Inferior parietal cortex (tissue), 1 donor: Measurements from ENCODE around the gene CNTN1.

Experiments
- DNase-seq: peaks from one replicate; pipeline ENCODE4 v3.0.0-alpha.2; 2016; ENCODE audit errors: extremely low spot score

CNTN1 gene

DNA sequence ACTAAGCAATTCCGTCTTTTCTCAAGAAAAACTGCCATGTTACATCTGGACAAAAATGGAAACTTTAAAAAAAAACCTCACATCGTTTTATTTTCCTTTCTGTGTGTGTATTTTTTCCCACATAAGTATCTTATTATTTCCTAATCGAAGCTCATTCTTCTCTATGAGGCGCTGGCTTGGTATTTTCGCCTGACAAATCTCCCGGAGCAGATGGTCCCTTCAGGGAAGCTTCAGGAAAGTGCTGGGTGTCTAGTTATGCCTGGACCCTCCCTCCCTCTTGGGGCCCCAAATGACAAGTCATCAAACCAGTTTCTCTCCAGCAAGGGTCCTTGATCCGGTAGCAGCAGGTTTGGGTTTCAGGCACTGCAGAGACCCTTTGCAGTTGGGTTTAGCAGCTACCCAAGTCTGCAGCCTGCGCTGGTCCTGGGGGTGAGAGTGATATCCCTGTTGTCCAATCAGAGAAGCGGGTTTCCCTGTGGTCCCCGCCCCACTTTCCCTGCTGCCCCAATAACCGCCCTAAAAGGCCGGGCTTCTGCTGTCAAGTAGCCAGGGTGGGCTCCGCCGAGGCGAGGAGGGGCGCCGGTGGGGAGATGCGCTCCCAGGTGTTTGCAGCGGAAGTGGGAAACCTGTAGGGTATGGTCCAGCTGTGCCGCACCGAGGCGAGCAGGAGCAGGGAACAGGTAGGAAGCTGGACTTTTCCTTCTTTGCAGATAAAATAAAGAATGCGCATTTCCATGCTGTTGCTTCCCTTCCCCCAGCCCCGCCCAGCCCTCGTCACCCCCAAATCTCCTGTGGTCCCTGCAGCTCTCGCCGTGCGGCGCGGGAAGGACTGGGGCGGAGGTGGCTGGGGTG, at the start of gene CNTN1:
TSS of gene CNTN1 (plus strand) at position 527 of the 852 bp plus-strand sequence.
- DNase-seq: peak; percentile 79

DNA sequence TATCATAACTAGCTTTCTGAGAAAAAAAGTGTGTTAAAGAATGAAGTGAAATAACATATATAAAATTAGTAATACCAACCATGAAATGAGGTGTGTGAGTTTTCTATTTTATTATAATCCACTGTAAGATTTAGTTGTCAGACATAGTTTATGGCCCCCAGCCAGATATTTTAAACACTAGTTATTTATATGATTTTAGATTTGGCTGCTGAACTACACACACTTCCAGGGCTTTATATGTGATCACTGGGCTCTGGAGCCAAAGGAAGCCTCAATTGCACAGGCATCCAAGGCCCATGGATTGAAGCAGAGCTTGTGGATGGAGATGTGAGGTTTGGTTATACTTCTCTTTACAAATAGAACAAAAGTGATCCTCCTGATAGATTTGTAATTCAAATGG, 48.7 kb upstream of the CNTN1 start:
- DNase-seq: no peak

DNA sequence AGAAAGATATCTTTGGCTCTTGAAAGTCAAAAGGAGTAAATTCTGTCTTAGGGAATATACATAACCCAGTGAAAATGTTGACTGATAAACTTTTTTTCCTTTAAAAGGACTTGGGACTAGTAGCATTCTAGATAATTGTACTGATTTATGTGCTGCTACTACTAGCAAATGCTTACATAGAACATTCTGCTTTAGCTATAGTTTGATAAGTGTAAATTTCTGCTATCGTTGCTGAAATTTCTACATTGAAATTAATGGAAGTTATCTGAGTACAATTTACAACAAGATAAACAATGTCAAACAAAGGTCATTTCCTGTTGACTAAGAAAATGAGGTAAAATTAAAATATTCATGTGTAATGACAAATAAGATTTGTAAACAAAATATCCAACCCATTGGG, 48.3 kb upstream of the CNTN1 start:
- DNase-seq: no peak

DNA sequence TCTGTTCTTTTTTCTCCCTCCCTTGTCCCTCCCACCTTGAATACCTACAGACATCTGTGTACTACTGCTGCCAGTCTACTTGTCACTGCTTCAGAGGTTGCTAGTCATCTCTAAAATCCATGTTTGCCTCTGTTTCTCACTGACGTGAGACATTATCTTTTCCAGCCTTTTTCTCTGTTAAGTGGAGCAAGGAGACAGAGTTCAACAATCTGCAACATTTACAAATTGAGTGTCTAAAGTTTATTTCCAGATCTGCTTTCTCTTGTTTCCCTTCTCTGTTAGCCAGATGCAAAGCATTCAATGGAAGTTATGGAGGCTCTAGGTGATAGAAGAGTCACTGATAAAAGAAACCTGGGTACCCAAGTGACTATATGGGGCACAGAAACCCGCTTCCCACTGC, 47.5 kb upstream of the CNTN1 start:
- DNase-seq: no peak

DNA sequence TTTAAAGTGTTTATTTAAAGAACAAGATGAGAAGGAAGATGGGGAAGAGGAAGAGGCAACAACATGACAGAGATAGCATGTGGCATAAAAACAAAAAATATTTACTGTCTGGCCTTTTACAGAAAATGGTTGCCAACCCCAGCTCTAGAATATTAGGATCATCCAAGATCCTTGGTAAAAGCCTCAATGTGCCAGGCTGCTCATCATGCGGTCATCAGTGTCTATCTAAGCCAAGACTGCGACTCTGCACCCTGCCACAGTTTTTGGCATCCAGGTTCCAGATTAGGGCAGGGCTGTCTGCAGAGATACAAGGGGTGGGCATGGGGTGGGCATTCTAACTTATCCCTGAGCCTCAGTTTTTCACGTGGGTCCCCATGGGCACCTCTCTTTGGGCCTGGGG, 46.9 kb upstream of the CNTN1 start:
- DNase-seq: no peak

DNA sequence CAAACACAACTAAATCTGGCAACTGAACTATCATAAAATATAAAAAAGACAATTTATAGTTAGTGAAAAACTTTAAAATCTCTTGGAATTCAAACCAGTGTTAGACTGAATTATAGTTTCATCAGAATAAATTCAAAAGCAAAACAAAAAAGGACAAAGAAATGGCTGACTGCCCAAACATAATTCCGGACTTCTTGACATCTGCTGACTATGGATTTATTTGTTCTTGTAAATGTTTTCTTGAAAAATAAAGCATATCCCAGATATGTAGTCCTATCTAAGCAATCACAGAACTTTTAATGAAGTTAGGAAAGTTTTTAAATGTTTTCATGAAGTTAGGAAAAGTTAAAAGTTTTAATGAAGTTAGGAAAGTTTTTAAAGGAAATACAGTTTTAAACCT, 45.8 kb upstream of the CNTN1 start:
- DNase-seq: no peak

DNA sequence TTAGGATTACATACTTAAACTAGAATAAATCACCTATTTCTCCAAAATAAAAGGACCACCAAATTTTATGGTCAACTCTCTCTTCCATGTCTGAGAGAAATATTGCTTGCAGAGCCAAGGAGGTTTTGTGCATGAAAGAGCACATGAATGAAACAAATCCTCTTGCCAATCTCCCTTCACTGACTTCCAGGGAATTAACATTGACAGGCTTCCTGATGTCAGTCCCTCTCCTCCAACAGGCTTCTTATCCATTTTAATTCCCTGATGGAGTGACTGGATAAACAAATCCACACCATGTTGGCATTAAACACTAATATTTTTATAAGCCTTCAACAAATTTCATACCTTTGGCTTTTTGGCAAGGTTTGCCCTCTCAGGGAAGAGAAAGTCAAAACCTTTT, 45.3 kb upstream of the CNTN1 start:
- DNase-seq: no peak

DNA sequence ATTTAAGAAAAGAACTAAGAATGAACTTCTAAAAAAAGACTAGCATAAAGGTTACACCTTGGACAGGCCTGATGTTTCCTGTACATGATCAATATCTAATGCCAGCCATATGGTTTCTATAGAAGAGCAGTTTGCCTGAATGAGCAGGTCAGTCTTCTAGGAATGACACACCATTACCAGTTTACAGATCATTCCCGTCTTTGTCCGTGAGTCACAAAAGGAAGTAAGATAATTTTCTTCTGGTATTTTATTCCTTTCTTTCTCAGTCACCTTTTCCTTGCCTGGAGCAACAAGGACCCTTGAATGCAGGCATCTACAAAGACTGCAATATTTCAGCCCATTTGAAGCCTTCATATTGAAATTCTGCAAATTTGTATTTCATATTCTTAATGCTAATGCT, 44.6 kb upstream of the CNTN1 start:
- DNase-seq: no peak

DNA sequence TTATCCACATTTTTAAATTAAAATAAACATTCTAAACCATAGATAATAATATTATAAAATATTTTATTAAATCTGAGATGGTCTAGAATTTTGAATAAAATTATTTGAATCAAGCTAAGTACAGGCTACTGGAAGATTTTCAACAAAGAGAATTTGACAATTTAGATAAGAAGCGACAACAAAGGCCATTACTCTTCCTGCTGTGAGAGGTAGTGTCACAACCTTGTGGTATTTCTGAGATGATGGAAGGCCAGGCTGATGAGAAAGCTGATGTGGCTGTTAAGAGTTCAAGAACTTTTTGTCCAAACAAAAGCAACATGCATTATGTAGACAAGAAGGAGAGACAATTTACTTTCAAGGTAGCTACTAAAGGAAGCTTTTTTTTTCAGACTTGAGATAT, 43.7 kb upstream of the CNTN1 start:
- no peak for DNase-seq

DNA sequence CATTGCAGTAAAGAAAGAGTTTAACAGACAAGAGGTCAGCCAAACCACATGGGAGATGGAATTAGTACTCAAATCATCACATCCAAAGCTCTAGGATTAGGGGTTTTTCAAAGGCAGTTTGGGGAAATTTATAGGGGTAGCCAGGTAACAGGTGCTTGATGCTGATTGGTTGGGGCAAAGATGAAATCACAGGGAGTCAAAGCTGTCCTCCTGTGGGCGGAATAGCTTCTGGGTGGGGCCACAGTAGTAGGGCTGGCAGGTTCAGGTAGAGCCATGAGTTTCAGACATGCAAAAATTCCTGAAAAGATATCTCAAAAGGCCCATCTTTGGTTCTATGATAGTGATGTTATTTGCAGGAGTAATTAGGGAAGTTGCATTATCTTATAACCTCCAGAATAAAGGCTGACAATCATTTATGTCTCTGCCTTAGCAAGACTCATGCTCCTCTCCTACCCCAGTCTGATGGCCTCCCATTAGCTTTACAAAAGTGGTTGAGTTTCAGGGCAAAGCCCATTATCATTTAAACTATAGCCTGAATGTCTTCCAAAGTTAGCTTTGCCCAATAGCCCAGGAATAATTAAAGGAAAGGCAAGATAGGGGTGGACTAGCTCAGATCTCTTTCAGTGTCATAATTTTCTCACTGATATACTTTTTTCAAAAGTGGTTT, 42.1 kb upstream of the CNTN1 start:
- DNase-seq: no peak

DNA sequence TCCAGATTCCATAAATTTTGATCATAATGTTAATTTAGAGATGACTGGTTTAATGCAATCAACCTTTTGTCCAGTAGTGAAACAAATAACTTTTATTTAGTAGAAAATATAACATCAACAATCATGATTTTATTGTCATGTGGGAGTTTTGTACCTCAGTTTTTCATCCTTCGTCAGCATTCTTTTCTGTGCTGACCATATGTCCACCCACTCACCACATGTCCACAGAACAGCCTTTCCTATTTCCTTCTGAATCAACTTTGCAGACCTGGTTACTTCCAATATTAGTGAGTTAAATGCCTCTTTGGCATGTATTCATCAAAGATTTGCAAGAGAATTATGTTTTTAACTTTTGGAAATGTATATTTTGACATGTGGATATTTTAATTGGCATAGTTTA, 36.8 kb upstream of the CNTN1 start:
- DNase-seq: no peak

DNA sequence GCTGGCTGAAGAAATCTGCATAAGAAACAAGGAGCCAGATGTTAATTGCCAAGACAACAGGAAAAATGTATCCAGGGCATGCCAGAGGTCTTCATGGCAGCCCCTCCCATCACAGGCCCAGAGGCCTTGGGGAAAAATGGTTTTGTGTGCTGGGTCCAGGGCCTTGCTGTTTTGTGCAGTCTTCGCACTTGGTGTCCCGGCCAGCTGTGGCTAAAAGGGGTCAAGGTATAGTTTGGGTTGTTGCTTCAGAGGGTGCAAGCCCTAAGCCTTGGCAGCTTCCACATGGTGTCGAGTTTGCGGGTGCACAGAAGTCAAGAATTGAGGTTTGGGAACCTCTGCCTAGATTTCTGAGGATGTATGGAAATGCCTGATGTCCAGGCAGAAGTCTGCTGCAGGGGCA, 29.9 kb upstream of the CNTN1 start:
- no peak for DNase-seq

DNA sequence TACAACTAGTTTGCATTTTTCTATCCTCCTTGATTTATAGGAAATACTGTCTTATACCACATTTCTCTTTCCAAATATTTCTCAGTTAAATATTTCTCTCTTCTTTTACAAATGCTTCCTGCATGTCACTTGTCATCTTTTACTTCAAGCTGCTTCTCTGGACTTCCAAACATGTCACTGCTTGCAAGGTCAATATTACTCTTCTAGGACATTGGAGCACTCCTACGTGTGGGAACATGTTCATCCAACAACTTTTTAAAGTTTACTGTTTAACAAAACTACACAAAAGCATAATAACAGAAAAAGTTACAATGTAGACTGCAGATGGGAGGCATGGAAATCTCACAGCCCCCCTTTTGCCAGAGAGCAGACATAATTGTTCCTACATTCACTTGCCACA, 28.5 kb upstream of the CNTN1 start:
- DNase-seq: no peak

DNA sequence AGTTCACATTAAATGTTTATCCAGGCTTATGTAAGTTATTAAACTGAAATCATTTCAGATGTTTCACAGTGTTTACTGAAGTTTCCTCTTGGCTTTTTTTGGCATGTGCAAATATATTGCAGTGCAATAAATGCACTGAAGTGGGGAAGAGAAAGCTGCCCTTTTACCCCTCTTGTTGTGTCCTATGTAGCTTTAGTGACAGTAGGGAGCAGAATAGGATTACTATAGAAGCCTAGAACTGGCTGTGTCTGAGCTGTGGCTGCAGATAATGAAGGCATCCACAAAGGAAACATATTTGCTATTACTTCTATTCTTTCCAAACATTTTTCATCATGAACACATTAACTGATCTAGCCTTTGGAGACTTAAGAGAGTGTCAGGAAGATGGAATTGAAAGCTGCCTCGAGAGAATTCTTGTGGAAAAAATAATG, 24.1 kb upstream of the CNTN1 start:
- DNase-seq: no peak

DNA sequence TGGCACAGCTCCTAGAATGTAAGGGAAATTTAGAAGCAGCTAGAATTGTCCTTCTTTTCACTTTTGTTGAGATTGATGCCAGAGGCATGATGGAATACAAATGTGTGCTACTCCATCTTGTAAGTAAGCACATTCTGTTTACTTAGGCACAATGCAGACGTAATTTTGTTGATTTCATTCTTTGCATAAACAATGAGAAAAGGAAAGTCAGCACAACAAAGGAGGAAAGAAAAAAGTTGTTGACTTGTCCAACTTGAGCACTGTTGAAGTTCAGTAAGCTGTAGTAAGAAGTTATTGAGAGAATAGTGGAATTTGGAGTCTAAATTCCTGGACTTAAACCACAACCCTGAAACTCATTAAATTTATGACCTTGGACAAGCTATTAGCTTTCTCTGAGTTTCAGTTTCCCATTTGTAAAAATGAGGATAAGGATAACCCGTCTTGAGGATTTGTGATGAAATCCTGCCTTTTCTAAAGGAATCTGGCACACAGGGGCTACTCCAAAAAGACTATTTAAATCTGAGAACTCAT, 19.4 kb upstream of the CNTN1 start:
- DNase-seq: no peak

DNA sequence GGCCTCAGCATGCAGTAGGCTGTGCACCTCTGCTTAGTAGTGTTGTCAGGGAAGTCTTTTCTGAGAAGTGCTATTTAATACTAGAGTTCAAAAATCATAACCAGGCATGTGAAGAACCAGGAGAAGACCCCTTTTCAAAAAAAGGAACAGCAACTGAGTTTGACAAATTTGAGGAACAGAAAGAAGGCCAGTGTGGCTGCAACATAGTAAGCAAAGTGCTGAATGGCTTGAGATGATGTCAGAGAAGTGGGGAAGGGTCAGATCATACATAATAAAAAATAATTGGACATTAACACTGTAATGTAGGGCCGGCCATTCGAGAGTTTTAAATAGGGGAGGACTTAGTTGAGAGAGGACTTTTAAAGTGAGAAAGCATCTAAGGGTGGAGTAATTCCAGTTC, 11.1 kb upstream of the CNTN1 start:
- no peak for DNase-seq

DNA sequence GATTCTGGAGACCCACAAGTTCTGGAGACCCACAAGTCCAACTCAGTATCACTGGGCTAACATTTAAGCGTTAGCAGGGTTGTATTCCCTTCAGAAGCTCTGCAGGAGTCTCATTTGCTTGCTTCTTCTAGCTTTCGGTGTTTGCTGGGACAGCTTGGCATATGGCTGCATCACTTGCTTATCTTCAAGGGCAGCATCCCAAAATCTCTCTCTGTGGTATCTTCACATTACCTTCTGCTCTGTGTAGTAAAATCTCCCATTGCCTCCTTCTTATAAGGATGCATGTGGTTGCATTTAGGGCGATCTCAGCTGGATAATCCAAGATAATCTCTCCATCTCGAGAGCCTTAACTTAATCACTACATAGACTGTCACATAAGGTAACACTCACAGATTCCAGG, 7.3 kb upstream of the CNTN1 start:
- DNase-seq: no peak

DNA sequence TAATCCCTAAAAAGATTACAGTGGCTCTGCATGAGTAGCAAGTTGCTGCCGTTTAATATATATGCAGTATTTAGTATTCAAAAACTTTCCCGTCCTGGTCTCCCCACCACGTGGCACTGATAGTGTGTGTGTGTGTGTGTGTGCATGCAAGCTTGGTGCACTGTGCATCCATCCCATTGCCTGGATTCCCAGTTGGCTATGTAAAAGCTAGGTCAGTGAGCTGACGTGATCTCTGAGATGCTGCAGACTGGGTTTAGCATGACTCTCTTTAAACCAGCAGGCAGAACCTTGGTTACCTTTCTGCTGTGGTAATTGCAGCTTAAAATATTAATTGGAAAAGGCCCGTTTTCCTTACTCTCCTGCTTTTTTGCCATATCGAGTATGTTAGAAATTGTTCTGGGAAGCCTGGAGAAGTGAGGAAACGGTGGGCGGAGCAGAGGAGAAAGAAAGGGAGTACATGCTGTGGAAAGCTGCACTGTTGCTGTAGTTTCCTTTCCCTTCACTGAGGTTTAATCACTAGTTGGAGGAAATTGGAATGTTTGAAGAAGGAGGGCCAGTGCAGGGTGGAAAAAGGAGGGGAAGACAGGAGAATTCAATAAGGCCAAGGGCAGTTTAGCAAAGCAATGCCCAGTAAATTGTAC, 4.0 kb upstream of the CNTN1 start:
- no peak for DNase-seq

DNA sequence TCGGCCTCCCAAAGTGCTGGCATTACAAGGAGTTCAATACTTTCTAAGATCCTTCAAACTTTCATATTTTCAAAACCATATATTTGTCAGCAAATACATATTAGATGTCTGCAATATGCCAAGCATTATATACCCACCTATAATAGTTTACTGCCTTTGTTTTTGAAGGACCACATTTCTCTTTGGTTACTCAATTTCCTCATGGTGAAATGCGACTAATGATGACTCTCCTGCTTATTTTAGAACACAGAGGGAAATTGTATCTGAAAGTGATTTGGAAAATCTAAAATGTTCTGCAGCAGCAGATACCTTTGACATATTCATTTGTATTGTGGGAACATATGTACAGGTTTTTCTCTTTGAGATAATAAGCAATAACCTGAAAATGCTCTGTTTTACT, 2.7 kb upstream of the CNTN1 start:
- DNase-seq: no peak

DNA sequence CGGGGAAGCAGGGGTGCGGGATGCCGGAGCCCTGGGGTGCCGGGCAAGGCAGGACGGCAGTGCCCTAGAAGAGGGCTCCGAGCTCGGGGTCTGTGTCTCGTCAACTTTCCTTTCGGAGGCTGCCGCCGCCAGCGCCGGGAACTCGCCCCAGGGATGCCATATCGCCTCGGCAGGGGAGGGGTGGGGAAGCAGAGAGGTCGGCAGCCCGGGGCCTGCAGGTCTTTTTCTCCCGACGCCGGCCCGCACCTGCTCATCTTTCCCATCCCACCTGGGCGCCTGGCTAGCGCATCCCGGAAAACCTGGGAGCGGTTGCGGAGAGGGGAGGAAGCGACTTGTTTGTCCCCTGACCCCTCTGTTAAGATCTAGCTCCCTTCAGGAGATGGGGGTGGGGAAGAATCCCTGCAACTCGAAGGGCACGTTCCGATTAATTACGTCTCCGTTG, 547 bp downstream of the CNTN1 start:
- DNase-seq: no peak

DNA sequence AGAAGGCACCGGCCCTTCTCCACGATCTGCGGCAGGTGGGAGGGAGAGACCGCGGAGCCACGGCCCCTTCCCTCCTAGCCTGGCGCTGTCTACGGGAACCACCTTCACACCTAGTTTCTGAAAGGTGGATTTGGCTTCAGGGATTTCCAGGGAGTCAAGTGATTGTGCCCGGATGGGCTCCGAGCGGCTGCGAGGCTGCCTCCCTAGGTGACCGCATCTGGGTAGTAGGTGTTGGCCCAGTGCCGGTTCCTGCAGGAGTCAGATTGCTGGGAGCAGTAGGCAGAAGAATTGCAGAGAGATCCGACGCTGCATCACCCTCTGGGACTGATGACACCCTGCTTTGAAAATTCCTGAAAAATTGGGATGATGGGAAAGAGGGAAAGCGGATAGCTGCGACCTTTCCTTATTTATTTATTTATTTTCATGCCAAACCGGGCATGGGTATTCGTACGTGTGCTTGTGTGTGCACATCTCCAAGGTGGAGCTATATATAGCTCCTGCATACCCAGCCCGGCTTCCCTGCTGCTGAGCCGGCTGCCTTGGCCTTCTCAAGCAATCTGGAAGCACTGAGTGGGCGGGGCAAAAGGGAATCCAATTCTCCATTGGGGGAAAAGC, 1.1 kb downstream of the CNTN1 start:
- peak; percentile 73 for DNase-seq

DNA sequence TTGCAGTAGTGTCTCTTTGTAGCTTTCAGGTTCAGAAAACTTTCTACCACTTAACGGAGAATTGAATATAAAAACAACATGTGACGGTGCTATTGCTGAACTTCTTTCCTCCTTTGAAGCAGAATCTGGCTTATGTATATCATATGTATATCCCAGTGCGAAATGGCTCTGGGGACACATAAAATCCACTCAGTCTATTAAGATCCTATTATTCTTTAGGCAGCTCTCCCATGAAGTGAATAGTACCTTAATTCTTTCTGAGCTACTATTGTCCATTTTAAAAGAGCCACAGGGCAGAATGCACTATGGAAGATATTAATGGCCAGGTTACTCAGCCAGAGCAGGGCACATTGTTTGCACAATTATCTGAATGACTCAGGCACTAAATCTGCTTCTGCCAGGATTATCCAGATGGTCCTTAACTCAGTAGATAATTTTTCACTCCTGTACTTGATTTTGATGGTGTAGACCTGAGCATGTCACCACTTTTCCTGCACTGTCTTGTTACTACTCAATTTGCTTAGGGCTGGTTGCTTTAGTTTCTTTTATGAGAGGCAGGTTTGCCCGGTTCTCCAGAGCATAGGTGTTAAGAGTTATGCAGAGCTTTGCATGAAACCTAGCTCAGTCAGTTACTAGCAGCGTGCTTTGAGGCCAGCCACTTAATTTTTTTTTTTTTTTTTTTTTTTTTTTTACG, 5.5 kb downstream of the CNTN1 start:
- DNase-seq: no peak
